GM10266 (cell line): ENCODE results near the gene OR2V2.
"Not testable (repeated sequence)": the region's sequence is repeated elsewhere in the genome, so short reads cannot be mapped to it uniquely, and the experiment has no call there.

Experiments
- DNase-seq: peaks from one replicate; pipeline ENCODE4 v3.0.0; 2012; ENCODE audit errors: extremely low spot score
- TF ChIP-seq, protein P1 (sequence below): IDR thresholded peaks from 2 replicates; pipeline ENCODE4 v1.5.1; 2012; ENCODE audit warnings: mild to moderate bottlenecking, low read depth; ENCODE audit not compliant: control insufficient read depth, insufficient read depth; ENCODE audit errors: missing control alignments

OR2V2 gene

DNA sequence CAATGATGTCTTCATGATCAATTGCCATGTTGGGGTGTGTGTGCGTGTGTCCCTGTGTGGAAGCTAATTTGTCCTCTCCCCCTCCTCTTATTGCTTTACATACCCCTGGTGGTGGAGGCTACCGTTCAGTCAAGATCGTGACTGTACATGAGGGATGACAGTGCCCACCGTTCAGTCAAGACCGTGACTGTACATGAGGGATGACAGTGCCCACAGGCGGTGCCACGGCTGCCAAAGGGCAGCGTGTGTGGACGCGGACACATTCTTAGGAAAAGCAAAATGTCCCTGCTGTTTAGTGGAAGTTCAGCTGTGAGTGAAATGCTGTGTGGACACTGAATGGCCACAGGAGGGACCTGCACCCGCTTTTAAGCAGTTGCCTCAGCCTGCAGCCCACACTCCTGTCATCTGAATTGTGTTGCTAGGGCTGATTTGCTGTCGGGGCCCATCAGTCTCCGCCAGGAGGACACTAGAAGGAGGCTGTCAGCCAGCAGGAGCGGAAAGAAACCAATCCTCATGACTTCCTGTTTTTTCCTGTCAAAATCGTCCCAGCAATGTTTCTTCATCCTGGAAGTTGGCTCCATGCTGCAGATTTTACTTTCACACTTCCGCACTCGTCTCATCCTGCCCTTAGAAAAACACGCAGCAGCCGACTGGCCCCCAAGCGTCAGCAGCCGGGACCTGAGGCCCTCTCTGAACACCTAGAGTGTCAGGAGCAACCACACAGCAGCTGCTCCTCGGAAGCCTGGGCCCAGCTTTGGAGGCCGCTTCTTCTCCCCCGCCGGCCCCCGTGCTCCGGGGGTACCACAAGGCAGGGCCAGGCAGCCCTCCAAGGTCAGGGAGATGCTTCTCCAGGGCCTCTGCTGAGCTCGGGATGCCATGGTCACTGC, 25.5 kb upstream of the OR2V2 start:
- TF ChIP-seq, protein P1, sequence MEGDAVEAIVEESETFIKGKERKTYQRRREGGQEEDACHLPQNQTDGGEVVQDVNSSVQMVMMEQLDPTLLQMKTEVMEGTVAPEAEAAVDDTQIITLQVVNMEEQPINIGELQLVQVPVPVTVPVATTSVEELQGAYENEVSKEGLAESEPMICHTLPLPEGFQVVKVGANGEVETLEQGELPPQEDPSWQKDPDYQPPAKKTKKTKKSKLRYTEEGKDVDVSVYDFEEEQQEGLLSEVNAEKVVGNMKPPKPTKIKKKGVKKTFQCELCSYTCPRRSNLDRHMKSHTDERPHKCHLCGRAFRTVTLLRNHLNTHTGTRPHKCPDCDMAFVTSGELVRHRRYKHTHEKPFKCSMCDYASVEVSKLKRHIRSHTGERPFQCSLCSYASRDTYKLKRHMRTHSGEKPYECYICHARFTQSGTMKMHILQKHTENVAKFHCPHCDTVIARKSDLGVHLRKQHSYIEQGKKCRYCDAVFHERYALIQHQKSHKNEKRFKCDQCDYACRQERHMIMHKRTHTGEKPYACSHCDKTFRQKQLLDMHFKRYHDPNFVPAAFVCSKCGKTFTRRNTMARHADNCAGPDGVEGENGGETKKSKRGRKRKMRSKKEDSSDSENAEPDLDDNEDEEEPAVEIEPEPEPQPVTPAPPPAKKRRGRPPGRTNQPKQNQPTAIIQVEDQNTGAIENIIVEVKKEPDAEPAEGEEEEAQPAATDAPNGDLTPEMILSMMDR: no peak
- no peak for DNase-seq

DNA sequence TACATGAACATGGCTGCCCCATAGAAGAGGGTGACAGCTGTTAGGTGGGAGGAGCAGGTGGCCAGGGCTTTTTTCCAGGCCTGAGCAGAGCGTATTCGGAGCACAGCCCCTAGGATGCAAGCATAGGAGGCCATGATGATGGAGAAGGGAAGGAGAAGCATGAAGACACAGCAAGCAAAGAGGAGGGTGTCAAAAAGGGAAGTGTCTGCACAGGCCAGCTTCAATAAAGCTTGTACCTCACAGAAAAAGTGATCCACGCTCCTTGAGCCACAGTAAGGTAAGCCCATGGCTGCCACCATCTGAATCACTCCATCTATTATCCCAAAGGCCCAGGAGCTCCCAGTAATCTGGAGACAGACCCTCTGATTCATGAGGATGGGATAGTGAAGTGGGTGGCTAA, 22.9 kb upstream of the OR2V2 start:
- DNase-seq: no peak
- TF ChIP-seq, protein P1: no peak

DNA sequence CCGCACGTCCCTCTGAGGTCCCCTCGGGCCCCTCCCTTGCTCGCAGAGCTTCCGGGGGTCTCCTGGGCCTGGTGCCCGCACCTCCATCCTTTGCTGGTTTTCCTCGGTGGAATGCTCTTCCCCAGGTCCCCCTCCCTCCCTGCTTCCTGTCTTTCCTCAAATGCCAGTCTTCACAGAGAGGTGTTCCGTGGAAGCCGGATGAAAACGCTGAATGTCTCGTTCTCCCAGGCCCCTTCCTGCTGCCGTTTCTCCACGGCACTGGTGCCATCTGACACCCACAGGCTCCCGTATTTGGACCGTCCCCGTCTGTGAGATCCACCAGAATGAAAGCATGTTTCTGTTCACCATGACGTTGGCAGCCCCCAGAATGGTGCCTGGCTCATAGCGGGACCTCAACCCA, 20.5 kb upstream of the OR2V2 start:
- DNase-seq: no peak
- TF ChIP-seq, protein P1: no peak

DNA sequence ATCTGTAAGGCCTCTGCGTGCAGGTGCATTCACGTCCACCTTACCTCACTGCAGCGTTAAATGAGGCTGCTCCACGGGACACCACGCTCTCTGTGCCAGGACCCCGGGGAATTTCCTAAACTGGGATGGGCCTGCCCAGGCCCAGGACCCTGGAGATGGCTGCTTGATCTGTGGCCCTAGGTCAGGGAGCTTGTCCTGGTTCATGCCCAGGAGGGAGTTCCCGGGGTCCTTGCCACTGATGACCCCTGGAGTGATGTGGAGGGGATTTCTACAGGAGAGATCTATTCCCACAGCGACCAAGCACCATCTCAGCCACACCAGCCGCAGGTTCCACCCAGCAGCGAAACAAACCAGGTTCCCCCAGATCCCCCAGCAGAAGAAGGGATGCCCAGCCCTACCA, 19.9 kb upstream of the OR2V2 start:
- TF ChIP-seq, protein P1: no peak
- DNase-seq: no peak

DNA sequence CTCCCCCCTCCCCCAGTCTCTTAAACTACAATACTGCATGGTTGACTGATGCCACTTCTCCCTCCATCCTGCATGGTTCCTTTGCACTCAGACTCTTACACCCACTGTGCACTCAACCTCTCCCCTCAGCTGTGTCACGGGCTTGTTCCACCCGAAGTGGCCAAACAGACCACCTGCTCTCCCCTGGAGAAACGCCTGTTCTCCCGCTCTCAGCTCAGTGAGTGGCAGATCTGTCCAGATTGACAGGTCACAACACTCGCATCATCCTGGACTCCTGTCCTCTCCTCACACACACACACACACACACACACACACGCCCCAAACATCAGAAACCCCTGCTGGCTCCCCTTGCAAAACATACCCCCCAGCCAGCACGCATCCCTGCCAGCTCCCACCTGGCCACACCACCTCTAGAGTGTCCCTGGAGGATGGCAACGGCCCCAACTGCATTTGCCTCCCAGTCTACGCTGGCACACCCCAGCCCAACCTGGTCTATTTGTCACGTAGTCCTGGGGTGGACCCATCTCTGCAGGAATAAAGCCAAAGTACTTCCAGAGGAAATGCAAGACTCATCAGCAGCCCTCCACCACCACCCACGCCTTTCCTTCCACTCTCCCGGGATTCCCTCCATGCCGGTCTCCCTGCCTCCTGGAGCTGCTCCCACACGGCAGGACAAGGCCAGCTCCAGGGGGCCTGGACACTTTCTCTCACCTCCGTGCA, 19.3 kb upstream of the OR2V2 start:
- TF ChIP-seq, protein P1: no peak
- DNase-seq: no peak

DNA sequence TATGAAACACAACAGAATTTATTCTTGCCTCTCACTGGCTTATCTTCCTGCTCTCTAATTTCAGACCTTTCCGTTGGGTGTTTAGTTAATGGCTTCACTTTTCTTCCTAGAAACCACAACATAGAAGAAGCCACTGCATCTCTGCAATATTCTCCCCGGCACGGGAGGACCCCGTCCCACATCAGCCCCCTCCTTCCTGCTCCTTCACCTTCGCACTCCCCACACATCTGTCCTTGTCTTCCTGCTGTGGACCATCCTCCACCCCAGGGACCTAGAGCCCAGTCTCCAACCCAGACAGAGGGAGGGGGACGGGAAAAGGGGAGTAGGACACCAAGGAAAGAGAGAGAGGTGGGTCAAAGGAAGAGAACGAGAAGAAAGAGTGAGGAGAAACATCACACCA, 17.8 kb upstream of the OR2V2 start:
- no peak for DNase-seq
- TF ChIP-seq, protein P1: no peak

DNA sequence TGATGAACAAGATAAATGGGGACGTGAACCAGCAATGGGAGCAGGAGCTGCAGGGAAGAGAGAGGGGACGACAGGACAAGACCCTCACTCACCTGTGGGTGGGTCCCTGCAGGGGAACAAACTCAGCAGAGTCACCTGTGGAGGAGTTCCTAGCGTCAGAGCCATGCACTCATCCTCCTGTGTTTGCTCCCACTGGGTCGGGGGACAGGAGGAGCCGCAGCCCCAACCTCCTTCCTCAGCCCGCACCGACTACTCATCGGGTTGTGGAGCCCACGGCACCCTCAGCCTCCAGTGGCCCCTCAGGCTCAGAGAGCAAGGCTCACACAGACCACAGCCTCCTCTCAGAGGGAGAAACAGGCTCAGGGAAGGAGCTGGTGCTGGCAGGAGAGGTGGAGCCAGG, 17.3 kb upstream of the OR2V2 start:
- DNase-seq: not testable (repeated sequence)
